ENCODE data around the gene KRTAP10-7. TPM values are rescaled to one million over a fixed set of nuclear protein-coding genes. Genes with fewer than 3 reads are reported as not detected.

Gene KRTAP10-7
- total RNA-seq, 1 experiment from 2014 or later, result not detected

GRCh38 chr21:44648557-44649311 is 48.3 kb downstream of the KRTAP10-7 start:
- no peak overlapping the region for H2BK120ac ChIP-seq (ENCODE audit: low read depth, low read length, poor library complexity, severe bottlenecking)
- H3K23me2 ChIP-seq (ENCODE audit: insufficient read length, low read depth, low read length, poor library complexity, severe bottlenecking), result peaks cover 2% of the 10 kb centered on the region
- Mint-ChIP-seq H3K4me3 (no peak overlapping the region), H3K27ac (no peak overlapping the region), H3K27me3 (ENCODE audit: low read depth) (peaks cover 13% of the 10 kb centered on the region), H3K36me3 (ENCODE audit: insufficient read depth in 1 of 3, low read depth in 3 of 3) (peaks cover 11 to 24% (median 19%) of the 10 kb centered on the region in 3 experiments), H3K4me1 (peaks cover 14 to 16% of the 10 kb centered on the region in 2 experiments), H3K9me3 (peaks cover 22 to 28% of the 10 kb centered on the region in 2 experiments)
- H3K23ac ChIP-seq (ENCODE audit: insufficient read length, low read depth, low read length), result no peak overlapping the region
- no CpG with 5 or more reads among the region's 33 CpGs for WGBS (ENCODE audit: extremely low coverage, insufficient read length, low lambda C conversion rate)
- no peak overlapping the region for H4K5ac ChIP-seq (ENCODE audit: insufficient read length, low read depth, low read length)
- H4K8ac ChIP-seq (replicated peaks; ENCODE audit: insufficient read length, low read depth, low read length), result no peak overlapping the region
- H4K91ac ChIP-seq (ENCODE audit: insufficient read length, low read depth, low read length), result no peak overlapping the region
- H2AFZ ChIP-seq (ENCODE audit: low read length), result no peak overlapping the region
- no peak overlapping the region for H2BK12ac ChIP-seq (ENCODE audit: insufficient read length, low read depth, low read length)
- no peak overlapping the region for H3K4ac ChIP-seq (ENCODE audit: low read depth, low read length)
- H2AK5ac ChIP-seq (ENCODE audit: insufficient read length, low read length), result no peak overlapping the region
- H3K9me3 ChIP-seq (ENCODE audit: control insufficient read depth, low read depth, low read length), result no peaks in the 10 kb centered on the region
- no peak overlapping the region for H3K27ac ChIP-seq (ENCODE audit: insufficient read length, low read depth, low read length)
- no peak overlapping the region for H3K4me2 ChIP-seq (ENCODE audit: insufficient read depth, insufficient read length, low read length)
- H3K9ac ChIP-seq (ENCODE audit: extremely low read depth, insufficient read length, low read length), result no peak overlapping the region
- no peak overlapping the region for H3K18ac ChIP-seq (ENCODE audit: insufficient read length, low read depth, low read length)
- DNase-seq, result no peak
- H2BK20ac ChIP-seq (ENCODE audit: low read depth, low read length, poor library complexity, severe bottlenecking), result no peak overlapping the region
- H3T11ph ChIP-seq (ENCODE audit: low read length), result no peak overlapping the region
- no peak overlapping the region for H2BK5ac ChIP-seq (ENCODE audit: insufficient read length, low read length)
- TF ChIP-seq CTCF (conservative IDR thresholded peaks at IDR 0.05), result no peak
- H3K27me3 ChIP-seq (ENCODE audit: insufficient read depth, low read length), result no peaks in the 10 kb centered on the region
- peak overlapping the region; percentile 10; the same call in 1 of the 2 replicates for H3K14ac ChIP-seq (ENCODE audit: insufficient read depth, low read length)
- H2BK15ac ChIP-seq (ENCODE audit: low read depth, low read length), result no peak overlapping the region
- H3K56ac ChIP-seq (ENCODE audit: insufficient read length, low read depth, low read length), result no peak overlapping the region
- no peaks in the 10 kb centered on the region for H4K20me1 ChIP-seq (ENCODE audit: control insufficient read depth, insufficient read depth, insufficient read length)
- H3K79me1 ChIP-seq (ENCODE audit: insufficient read depth, low read depth, low read length, poor library complexity, severe bottlenecking), result no peaks in the 10 kb centered on the region
- no peaks in the 10 kb centered on the region for H3K4me1 ChIP-seq (ENCODE audit: insufficient read depth, low read length)
- H3K79me2 ChIP-seq (ENCODE audit: insufficient read depth, low read length), result no peaks in the 10 kb centered on the region

All from H9 (cell line).